Measurements from ENCODE around the gene BMPR1B. TPM values are rescaled to one million over a fixed set of nuclear protein-coding genes. Genes with fewer than 3 reads are reported as not detected.

The BMPR1B gene
- total and polyA plus RNA-seq, 7 donors: 0.07 to 2.2 (median 1.8) TPM; not detected in 2

- Histone ChIP-seq H3K4me1 (no peaks in the 10 kb centered on the region), H3K27ac (no peak overlapping the region), H3K9me3 (no peaks in the 10 kb centered on the region), H3K27me3 (no peaks in the 10 kb centered on the region), H3K36me3 (no peaks in the 10 kb centered on the region), H3K4me3 (no peak overlapping the region)
- DNase-seq: no peak
- intact Hi-C loops (cut with DNase I): no loop called here
- TF ChIP-seq, protein P1, sequence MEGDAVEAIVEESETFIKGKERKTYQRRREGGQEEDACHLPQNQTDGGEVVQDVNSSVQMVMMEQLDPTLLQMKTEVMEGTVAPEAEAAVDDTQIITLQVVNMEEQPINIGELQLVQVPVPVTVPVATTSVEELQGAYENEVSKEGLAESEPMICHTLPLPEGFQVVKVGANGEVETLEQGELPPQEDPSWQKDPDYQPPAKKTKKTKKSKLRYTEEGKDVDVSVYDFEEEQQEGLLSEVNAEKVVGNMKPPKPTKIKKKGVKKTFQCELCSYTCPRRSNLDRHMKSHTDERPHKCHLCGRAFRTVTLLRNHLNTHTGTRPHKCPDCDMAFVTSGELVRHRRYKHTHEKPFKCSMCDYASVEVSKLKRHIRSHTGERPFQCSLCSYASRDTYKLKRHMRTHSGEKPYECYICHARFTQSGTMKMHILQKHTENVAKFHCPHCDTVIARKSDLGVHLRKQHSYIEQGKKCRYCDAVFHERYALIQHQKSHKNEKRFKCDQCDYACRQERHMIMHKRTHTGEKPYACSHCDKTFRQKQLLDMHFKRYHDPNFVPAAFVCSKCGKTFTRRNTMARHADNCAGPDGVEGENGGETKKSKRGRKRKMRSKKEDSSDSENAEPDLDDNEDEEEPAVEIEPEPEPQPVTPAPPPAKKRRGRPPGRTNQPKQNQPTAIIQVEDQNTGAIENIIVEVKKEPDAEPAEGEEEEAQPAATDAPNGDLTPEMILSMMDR (IDR thresholded peaks at IDR 0.05): peak in 3 of 4 experiments; percentile 25 to 39 (median 30)
- no peak for TF ChIP-seq EP300 (IDR thresholded peaks at IDR 0.05)
- 58 to 68% methylated on average over 1 of the region's 1 CpG for WGBS, 2 donors
Measured at GRCh38 chr4:95095348-95095974, 337.7 kb downstream of the BMPR1B start.

GRCh38 chr4:95102162-95102790 is 344.5 kb downstream of the BMPR1B start:
- H3K27ac ChIP-seq: no peak overlapping the region
- no peaks in the 10 kb centered on the region for H3K4me1 ChIP-seq
- H3K9me3 ChIP-seq: no peaks in the 10 kb centered on the region
- no peak for DNase-seq
- intact Hi-C loops (cut with DNase I): no loop called here
- WGBS, 2 donors: 16 to 65% methylated on average over 3 of the region's 3 CpGs
- H3K4me3 ChIP-seq: no peak overlapping the region
- TF ChIP-seq POLR2A (IDR thresholded peaks at IDR 0.05) (no peak), EP300 (IDR thresholded peaks at IDR 0.05) (no peak), POLR2AphosphoS5 (IDR thresholded peaks at IDR 0.05) (no peak)
- TF ChIP-seq, protein P1 (IDR thresholded peaks at IDR 0.05): no peak
- H3K36me3 ChIP-seq: no peaks in the 10 kb centered on the region
- no peaks in the 10 kb centered on the region for H3K27me3 ChIP-seq

GRCh38 chr4:95105112-95105511 is 347.4 kb downstream of the BMPR1B start:
- no peaks in the 10 kb centered on the region for H3K9me3 ChIP-seq
- no peak overlapping the region for H3K4me3 ChIP-seq
- TF ChIP-seq EP300 (IDR thresholded peaks at IDR 0.05) (no peak), POLR2A (IDR thresholded peaks at IDR 0.05) (no peak)
- intact Hi-C loops (cut with DNase I): no loop called here
- WGBS, 2 donors: 76 to 85% methylated on average over 4 of the region's 4 CpGs
- DNase-seq: no peak
- no peaks in the 10 kb centered on the region for H3K27me3 ChIP-seq
- H3K4me1 ChIP-seq: no peaks in the 10 kb centered on the region
- H3K36me3 ChIP-seq: no peaks in the 10 kb centered on the region
- no peak overlapping the region for H3K27ac ChIP-seq

DNA sequence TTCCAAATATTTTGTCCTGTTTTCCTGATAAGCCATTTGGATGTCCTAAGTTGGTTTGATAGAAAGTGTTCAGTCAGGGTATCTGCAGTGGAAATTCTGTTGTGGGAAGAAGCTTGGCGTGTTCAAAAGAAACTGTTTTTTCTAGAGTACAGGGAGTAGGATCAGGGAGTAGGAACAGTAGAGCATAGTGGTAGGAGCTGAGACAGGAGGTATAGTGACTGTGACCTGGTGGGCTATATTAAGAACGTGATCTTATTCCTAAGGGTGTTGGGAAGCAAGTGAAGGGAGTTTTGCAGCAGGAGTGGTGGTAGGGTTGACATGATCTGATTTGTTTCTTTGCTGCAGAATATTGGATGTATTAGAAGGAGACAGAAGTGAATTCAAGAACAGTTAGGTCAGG is 348.2 kb downstream of the BMPR1B start:
- Histone ChIP-seq H3K4me1 (no peaks in the 10 kb centered on the region), H3K9me3 (no peaks in the 10 kb centered on the region), H3K27ac (no peak overlapping the region), H3K36me3 (no peaks in the 10 kb centered on the region), H3K4me3 (no peak overlapping the region), H3K27me3 (no peaks in the 10 kb centered on the region)
- DNase-seq: no peak
- intact Hi-C loops (cut with DNase I): no loop called here
- WGBS, 2 donors: 88 to 89% methylated on average over 2 of the region's 2 CpGs
- TF ChIP-seq, protein P1 (IDR thresholded peaks at IDR 0.05): no peak
- no peak for TF ChIP-seq POLR2AphosphoS5 (IDR thresholded peaks at IDR 0.05)
- TF ChIP-seq EP300 (IDR thresholded peaks at IDR 0.05): no peak
- TF ChIP-seq POLR2A (IDR thresholded peaks at IDR 0.05): no peak

DNA sequence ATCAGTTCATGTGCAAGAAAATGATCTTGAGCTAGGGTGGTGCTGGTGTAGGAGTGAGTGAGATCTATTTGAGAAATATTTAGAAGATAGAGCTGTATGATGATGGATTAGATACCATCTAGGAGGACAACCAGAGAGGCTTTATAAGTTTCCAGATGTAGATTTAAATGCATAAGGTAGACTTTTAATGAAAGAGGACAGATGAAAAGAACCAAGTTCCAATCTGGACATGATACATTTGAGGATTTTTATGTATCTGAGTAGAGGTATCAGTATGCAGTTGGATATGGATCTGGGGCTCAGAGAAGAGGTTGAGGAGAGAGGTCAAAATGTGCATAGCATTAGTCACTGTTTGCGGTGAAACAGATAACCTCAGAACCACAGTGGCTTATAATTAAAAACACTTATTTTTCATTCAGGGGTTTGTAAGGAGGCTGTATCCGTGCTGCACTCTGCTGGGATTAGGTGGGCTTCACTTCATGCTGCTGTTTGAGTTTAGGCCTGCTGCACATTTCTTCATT is 348.7 kb downstream of the BMPR1B start:
- 68 to 96% methylated on average over 2 of the region's 2 CpGs for WGBS, 2 donors
- Histone ChIP-seq H3K36me3 (no peaks in the 10 kb centered on the region), H3K27me3 (no peaks in the 10 kb centered on the region), H3K4me1 (no peaks in the 10 kb centered on the region), H3K27ac (no peak overlapping the region), H3K9me3 (no peaks in the 10 kb centered on the region), H3K4me3 (no peak overlapping the region)
- intact Hi-C loops (cut with DNase I): no loop called here
- no peak for TF ChIP-seq EP300 (IDR thresholded peaks at IDR 0.05)
- no peak for TF ChIP-seq POLR2AphosphoS5 (IDR thresholded peaks at IDR 0.05)
- TF ChIP-seq, protein P1 (IDR thresholded peaks at IDR 0.05): no peak
- TF ChIP-seq POLR2A (IDR thresholded peaks at IDR 0.05): no peak
- DNase-seq: no peak
